WTC11 (cell line): Measurements from ENCODE around the gene DDRGK1. TPM values are rescaled to one million over a fixed set of nuclear protein-coding genes. Genes with fewer than 3 reads are reported as not detected.

Experiments used
- ATAC-seq: fragments of 200-7000 bp; cut with Tn5 transposase; 2 replicates; pipeline ENCODE4 v1.10.0; 2021; ENCODE audit warnings: mild to moderate bottlenecking, moderate library complexity
- CTCF ChIA-PET: fragments of 300-600 bp; sonication (Branson Sonifier 250); formaldehyde crosslinking; loops from one replicate; lab custom pipeline; 2021; ENCODE audit warnings: antibody characterized with exemption; lab: Charles Lee
- POLR2A ChIA-PET: fragments of 350-600 bp; sonication (Branson Sonifier 250); formaldehyde crosslinking; loops from one replicate; lab custom pipeline; 2021; ENCODE audit warnings: antibody characterized with exemption; lab: Charles Lee
- DNase-seq: peaks from one replicate; pipeline ENCODE4 v3.0.0; 2021; ENCODE audit warnings: low spot score
- H3K27ac Mint-ChIP-seq: 2 replicates; pipeline ENCODE4 v1.8.0; 2021; ENCODE audit warnings: mixed read lengths
- H3K27me3 Mint-ChIP-seq: 2 replicates; pipeline ENCODE4 v1.8.0; 2021; ENCODE audit warnings: low read depth, mild to moderate bottlenecking, moderate library complexity, mixed read lengths
- H3K36me3 Mint-ChIP-seq: 2 replicates; pipeline ENCODE4 v1.8.0; 2021; ENCODE audit warnings: mixed read lengths
- H3K4me1 Mint-ChIP-seq: 2 replicates; pipeline ENCODE4 v1.8.0; 2022; ENCODE audit warnings: mixed read lengths
- H3K4me3 Mint-ChIP-seq: 2 replicates; pipeline ENCODE4 v1.8.0; 2021; ENCODE audit warnings: mild to moderate bottlenecking, moderate library complexity, mixed read lengths
- H3K9me3 Mint-ChIP-seq: 2 replicates; pipeline ENCODE4 v1.8.0; 2021; ENCODE audit warnings: mixed read lengths
- ATF3 ChIP-seq: sonication (generic); formaldehyde crosslinking; conservative IDR thresholded peaks from 2 replicates; pipeline ENCODE4 v1.8.1; 2022; ENCODE audit warnings: mild to moderate bottlenecking, missing genetic modification reagents
- CREB1 ChIP-seq: sonication (generic); formaldehyde crosslinking; IDR thresholded peaks from 2 replicates; pipeline ENCODE4 v1.8.0; 2023; ENCODE audit warnings: mild to moderate bottlenecking, missing genetic modification reagents
- E2F1 ChIP-seq: sonication (generic); formaldehyde crosslinking; IDR thresholded peaks from 2 replicates; pipeline ENCODE4 v1.8.0; 2022; ENCODE audit warnings: mild to moderate bottlenecking, missing genetic modification reagents
- EMX1 ChIP-seq: fragments of 250-450 bp; sonication (Bioruptor Pico); IDR thresholded peaks from 2 replicates; pipeline ENCODE4 v1.8.0; 2021; ENCODE audit warnings: mild to moderate bottlenecking
- GTF2I ChIP-seq: fragments of 250-450 bp; sonication (Bioruptor Pico); conservative IDR thresholded peaks from 2 replicates; pipeline ENCODE4 v1.4.0; 2021; ENCODE audit warnings: mild to moderate bottlenecking
- HMGA2 ChIP-seq: fragments of 250-450 bp; sonication (Bioruptor Pico); IDR thresholded peaks from 2 replicates; pipeline ENCODE4 v1.4.0; 2021; ENCODE audit warnings: mild to moderate bottlenecking, moderate library complexity
- JAZF1 ChIP-seq: fragments of 250-450 bp; sonication (Bioruptor Pico); IDR thresholded peaks from 2 replicates; pipeline ENCODE4 v1.9.0; 2021; ENCODE audit warnings: moderate library complexity, mild to moderate bottlenecking, inconsistent platforms
- NFATC4 ChIP-seq: fragments of 250-450 bp; sonication (Bioruptor Pico); IDR thresholded peaks from 2 replicates; pipeline ENCODE4 v1.9.0; 2021; ENCODE audit warnings: mild to moderate bottlenecking
- NR3C1 ChIP-seq: sonication (generic); formaldehyde crosslinking; conservative IDR thresholded peaks from 2 replicates; pipeline ENCODE4 v1.8.1; 2023; ENCODE audit warnings: low read depth, mild to moderate bottlenecking, missing genetic modification reagents
- OVOL2 ChIP-seq: fragments of 250-450 bp; sonication (Bioruptor Pico); IDR thresholded peaks from 2 replicates; pipeline ENCODE4 v1.9.0; 2021; ENCODE audit warnings: mild to moderate bottlenecking, borderline replicate concordance
- RORB ChIP-seq: fragments of 250-450 bp; sonication (Bioruptor Pico); IDR thresholded peaks from 2 replicates; pipeline ENCODE4 v1.9.0; 2021; ENCODE audit warnings: mild to moderate bottlenecking
- SOX15 ChIP-seq: fragments of 250-450 bp; sonication (Bioruptor Pico); IDR thresholded peaks from 2 replicates; pipeline ENCODE4 v1.9.0; 2021; ENCODE audit warnings: mild to moderate bottlenecking
- SP1 ChIP-seq: sonication (generic); formaldehyde crosslinking; conservative IDR thresholded peaks from 2 replicates; pipeline ENCODE4 v1.8.1; 2022; ENCODE audit warnings: missing genetic modification reagents
- TCF7 ChIP-seq: sonication (generic); formaldehyde crosslinking; IDR thresholded peaks from 2 replicates; pipeline ENCODE4 v1.8.0; 2022; ENCODE audit warnings: mild to moderate bottlenecking, low read depth, missing genetic modification reagents, moderate library complexity
- TEAD4 ChIP-seq: sonication (generic); formaldehyde crosslinking; IDR thresholded peaks from 2 replicates; pipeline ENCODE4 v1.8.0; 2022; ENCODE audit warnings: mild to moderate bottlenecking, missing genetic modification reagents
- ZNF138 ChIP-seq: sonication (generic); formaldehyde crosslinking; conservative IDR thresholded peaks from 2 replicates; pipeline ENCODE4 v1.8.1; 2022; ENCODE audit warnings: mild to moderate bottlenecking, moderate library complexity, missing genetic modification reagents
- ZNF263 ChIP-seq: sonication (generic); formaldehyde crosslinking; IDR thresholded peaks from 2 replicates; pipeline ENCODE4 v1.8.1; 2022; ENCODE audit warnings: low read depth, mild to moderate bottlenecking, moderate library complexity, missing genetic modification reagents
- ZNF425 ChIP-seq: fragments of 250-450 bp; sonication (Bioruptor Pico); conservative IDR thresholded peaks from 2 replicates; pipeline ENCODE4 v1.9.0; 2021; ENCODE audit warnings: mild to moderate bottlenecking
- total RNA-seq: library from RNA; stranded (reverse); gene quantifications from 3 replicates; pipeline ENCODE4 v1.2.3, GENCODE V29; 2021
- TF ChIP-seq, protein P1 (sequence below): fragments of 250-450 bp; sonication (Bioruptor Pico); IDR thresholded peaks from 2 replicates; pipeline ENCODE4 v2.1.2; 2022; ENCODE audit warnings: mild to moderate bottlenecking, moderate library complexity
- TF ChIP-seq, protein P2 (sequence below): sonication (generic); formaldehyde crosslinking; IDR thresholded peaks from 2 replicates; pipeline ENCODE4 v1.8.1; 2023; ENCODE audit warnings: mild to moderate bottlenecking, missing genetic modification reagents
- TF ChIP-seq, protein P3 (sequence below): fragments of 250-450 bp; sonication (Bioruptor Pico); IDR thresholded peaks from 2 replicates; pipeline ENCODE4 v1.9.0; 2021; ENCODE audit warnings: moderate library complexity, mild to moderate bottlenecking, inconsistent platforms, borderline replicate concordance
- TF ChIP-seq, protein P4 (sequence below): fragments of 250-450 bp; sonication (Bioruptor Pico); IDR thresholded peaks from 2 replicates; pipeline ENCODE4 v1.8.0; 2021; ENCODE audit warnings: mild to moderate bottlenecking
- TF ChIP-seq, protein P5 (sequence below): sonication (generic); formaldehyde crosslinking; IDR thresholded peaks from 2 replicates; pipeline ENCODE4 v1.8.1; 2023; ENCODE audit warnings: mild to moderate bottlenecking, missing genetic modification reagents, borderline replicate concordance

DDRGK1 gene
- total RNA-seq, 1 experiment from 2014 or later = 46.4 TPM

DNA sequence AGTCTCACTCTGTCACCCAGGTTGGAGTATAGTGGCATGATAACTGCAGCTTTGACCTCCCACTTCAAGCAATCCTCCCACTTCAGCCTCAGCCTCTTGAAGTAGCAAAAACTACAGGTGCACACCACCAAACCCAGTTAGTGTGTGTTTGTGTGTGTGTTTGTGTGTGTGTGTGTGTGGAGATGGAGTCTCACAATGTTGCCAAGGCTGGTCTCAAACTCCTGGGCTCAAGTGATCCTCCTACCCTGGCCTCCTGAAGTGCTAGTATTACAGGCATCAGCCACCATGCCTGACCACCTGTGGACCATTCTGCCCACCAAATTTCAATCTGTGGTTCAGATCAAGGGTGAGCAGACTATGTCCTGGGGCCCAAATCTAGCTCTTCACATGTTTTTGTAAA, 53.6 kb downstream of the DDRGK1 start:
- peaks cover 32% of the 10 kb centered on the region for H3K36me3 Mint-ChIP-seq
- TF ChIP-seq CREB1 (CRISPR knock-in tag) (no peak), OVOL2 (no peak), HMGA2 (no peak), NFATC4 (CRISPR knock-in tag) (no peak), E2F1 (CRISPR knock-in tag) (no peak), TCF7 (CRISPR knock-in tag) (no peak), EMX1 (CRISPR knock-in tag) (no peak), ZNF138 (CRISPR knock-in tag) (no peak), JAZF1 (no peak), TEAD4 (CRISPR knock-in tag) (no peak), SP1 (no peak), GTF2I (CRISPR knock-in tag) (no peak)
- TF ChIP-seq, protein P1, sequence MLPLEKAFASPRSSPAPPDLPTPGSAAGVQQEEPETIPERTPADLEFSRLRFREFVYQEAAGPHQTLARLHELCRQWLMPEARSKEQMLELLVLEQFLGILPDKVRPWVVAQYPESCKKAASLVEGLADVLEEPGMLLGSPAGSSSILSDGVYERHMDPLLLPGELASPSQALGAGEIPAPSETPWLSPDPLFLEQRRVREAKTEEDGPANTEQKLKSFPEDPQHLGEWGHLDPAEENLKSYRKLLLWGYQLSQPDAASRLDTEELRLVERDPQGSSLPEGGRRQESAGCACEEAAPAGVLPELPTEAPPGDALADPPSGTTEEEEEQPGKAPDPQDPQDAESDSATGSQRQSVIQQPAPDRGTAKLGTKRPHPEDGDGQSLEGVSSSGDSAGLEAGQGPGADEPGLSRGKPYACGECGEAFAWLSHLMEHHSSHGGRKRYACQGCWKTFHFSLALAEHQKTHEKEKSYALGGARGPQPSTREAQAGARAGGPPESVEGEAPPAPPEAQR = no peak
- TF ChIP-seq, protein P2, sequence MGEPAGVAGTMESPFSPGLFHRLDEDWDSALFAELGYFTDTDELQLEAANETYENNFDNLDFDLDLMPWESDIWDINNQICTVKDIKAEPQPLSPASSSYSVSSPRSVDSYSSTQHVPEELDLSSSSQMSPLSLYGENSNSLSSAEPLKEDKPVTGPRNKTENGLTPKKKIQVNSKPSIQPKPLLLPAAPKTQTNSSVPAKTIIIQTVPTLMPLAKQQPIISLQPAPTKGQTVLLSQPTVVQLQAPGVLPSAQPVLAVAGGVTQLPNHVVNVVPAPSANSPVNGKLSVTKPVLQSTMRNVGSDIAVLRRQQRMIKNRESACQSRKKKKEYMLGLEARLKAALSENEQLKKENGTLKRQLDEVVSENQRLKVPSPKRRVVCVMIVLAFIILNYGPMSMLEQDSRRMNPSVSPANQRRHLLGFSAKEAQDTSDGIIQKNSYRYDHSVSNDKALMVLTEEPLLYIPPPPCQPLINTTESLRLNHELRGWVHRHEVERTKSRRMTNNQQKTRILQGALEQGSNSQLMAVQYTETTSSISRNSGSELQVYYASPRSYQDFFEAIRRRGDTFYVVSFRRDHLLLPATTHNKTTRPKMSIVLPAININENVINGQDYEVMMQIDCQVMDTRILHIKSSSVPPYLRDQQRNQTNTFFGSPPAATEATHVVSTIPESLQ (CRISPR knock-in tag) = no peak
- TF ChIP-seq, protein P3, sequence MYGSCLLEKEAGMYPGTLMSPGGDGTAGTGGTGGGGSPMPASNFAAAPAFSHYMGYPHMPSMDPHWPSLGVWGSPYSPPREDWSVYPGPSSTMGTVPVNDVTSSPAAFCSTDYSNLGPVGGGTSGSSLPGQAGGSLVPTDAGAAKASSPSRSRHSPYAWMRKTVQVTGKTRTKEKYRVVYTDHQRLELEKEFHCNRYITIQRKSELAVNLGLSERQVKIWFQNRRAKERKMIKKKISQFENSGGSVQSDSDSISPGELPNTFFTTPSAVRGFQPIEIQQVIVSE (CRISPR knock-in tag) = no peak
- TF ChIP-seq, protein P4, sequence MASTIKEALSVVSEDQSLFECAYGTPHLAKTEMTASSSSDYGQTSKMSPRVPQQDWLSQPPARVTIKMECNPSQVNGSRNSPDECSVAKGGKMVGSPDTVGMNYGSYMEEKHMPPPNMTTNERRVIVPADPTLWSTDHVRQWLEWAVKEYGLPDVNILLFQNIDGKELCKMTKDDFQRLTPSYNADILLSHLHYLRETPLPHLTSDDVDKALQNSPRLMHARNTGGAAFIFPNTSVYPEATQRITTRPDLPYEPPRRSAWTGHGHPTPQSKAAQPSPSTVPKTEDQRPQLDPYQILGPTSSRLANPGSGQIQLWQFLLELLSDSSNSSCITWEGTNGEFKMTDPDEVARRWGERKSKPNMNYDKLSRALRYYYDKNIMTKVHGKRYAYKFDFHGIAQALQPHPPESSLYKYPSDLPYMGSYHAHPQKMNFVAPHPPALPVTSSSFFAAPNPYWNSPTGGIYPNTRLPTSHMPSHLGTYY (CRISPR knock-in tag) = no peak
- ATAC-seq = no peak
- H3K9me3 Mint-ChIP-seq = no peaks in the 10 kb centered on the region
- ChIA-PET CTCF (interaction anchor here (2.0 kb wide), 1 partner anchor 12 kb away, joined by 5 read pairs; no protein-coding TSS in a partner anchor), POLR2A (interaction anchor here (1.4 kb wide), 1 partner anchor 9 kb away, joined by 3 read pairs; the partner anchor contains the start of genes FASTKD5 and UBOX5)
- no peak overlapping the region for H3K4me3 Mint-ChIP-seq
- no peaks in the 10 kb centered on the region for H3K4me1 Mint-ChIP-seq
- no peak overlapping the region for H3K27ac Mint-ChIP-seq
- DNase-seq = no peak
- H3K27me3 Mint-ChIP-seq = no peaks in the 10 kb centered on the region

- POLR2A ChIA-PET = no interaction called here
- Mint-ChIP-seq H3K27me3 (no peaks in the 10 kb centered on the region), H3K27ac (no peak overlapping the region), H3K36me3 (peaks cover 33% of the 10 kb centered on the region), H3K4me1 (no peaks in the 10 kb centered on the region), H3K9me3 (peaks cover 4% of the 10 kb centered on the region), H3K4me3 (no peak overlapping the region)
- no peak for DNase-seq
- ATAC-seq = no peak
- CTCF ChIA-PET = no interaction called here
- TF ChIP-seq OVOL2 = no peak
- no peak for TF ChIP-seq ZNF425 (CRISPR knock-in tag)
- no peak for TF ChIP-seq NR3C1
- TF ChIP-seq, protein P5, sequence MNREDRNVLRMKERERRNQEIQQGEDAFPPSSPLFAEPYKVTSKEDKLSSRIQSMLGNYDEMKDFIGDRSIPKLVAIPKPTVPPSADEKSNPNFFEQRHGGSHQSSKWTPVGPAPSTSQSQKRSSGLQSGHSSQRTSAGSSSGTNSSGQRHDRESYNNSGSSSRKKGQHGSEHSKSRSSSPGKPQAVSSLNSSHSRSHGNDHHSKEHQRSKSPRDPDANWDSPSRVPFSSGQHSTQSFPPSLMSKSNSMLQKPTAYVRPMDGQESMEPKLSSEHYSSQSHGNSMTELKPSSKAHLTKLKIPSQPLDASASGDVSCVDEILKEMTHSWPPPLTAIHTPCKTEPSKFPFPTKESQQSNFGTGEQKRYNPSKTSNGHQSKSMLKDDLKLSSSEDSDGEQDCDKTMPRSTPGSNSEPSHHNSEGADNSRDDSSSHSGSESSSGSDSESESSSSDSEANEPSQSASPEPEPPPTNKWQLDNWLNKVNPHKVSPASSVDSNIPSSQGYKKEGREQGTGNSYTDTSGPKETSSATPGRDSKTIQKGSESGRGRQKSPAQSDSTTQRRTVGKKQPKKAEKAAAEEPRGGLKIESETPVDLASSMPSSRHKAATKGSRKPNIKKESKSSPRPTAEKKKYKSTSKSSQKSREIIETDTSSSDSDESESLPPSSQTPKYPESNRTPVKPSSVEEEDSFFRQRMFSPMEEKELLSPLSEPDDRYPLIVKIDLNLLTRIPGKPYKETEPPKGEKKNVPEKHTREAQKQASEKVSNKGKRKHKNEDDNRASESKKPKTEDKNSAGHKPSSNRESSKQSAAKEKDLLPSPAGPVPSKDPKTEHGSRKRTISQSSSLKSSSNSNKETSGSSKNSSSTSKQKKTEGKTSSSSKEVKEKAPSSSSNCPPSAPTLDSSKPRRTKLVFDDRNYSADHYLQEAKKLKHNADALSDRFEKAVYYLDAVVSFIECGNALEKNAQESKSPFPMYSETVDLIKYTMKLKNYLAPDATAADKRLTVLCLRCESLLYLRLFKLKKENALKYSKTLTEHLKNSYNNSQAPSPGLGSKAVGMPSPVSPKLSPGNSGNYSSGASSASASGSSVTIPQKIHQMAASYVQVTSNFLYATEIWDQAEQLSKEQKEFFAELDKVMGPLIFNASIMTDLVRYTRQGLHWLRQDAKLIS (CRISPR knock-in tag) = no peak
- no peak for TF ChIP-seq ATF3
- TF ChIP-seq RORB (CRISPR knock-in tag) = no peak
- TF ChIP-seq ZNF263 (CRISPR knock-in tag) = no peak
- no peak for TF ChIP-seq EMX1 (CRISPR knock-in tag)
- TF ChIP-seq SOX15 (CRISPR knock-in tag) = no peak
Observed at GRCh38 chr20:3146732-3147341, 57.6 kb downstream of the DDRGK1 start.
